Coronary artery (tissue), 2 donors: Measurements from ENCODE around the gene GRM5.

ENCODE experiments used
- DNase-seq: peaks from one replicate; pipeline ENCODE4 v3.0.0-alpha.2; 2017; ENCODE audit warnings: low spot score
- H3K27ac ChIP-seq, 2 donors: fragments of 200-600 bp; sonication (generic); one replicate each; pipeline ENCODE4 v1.5.1; 2016 to 2019
- H3K4me3 ChIP-seq: fragments of 200-600 bp; sonication (generic); 2 replicates; pipeline ENCODE4 v1.5.1; 2016; ENCODE audit warnings: mild to moderate bottlenecking, moderate library complexity
- CTCF ChIP-seq: fragments of 200-600 bp; sonication (generic); IDR thresholded peaks from one replicate; pipeline ENCODE4 v1.5.1; 2019; ENCODE audit warnings: antibody characterized with exemption

GRM5 gene

GRCh38 chr11:88597387-88597786 lies 468.4 kb downstream of the GRM5 start:
- Histone ChIP-seq H3K27ac (no peak overlapping the region), H3K4me3 (no peak overlapping the region)
- TF ChIP-seq CTCF = no peak
- no peak for DNase-seq

- DNase-seq = no peak
- Histone ChIP-seq H3K4me3 (no peak overlapping the region), H3K27ac (no peak overlapping the region)
- no peak for TF ChIP-seq CTCF
Observed at GRCh38 chr11:88596786-88597185, 469.0 kb downstream of the GRM5 start.

- no peak overlapping the region for H3K27ac ChIP-seq
- TF ChIP-seq CTCF = no peak
- DNase-seq = no peak
- no peak overlapping the region for H3K4me3 ChIP-seq
Observed at GRCh38 chr11:88594274-88594950, 471.4 kb downstream of the GRM5 start.

- no peak for TF ChIP-seq CTCF
- Histone ChIP-seq H3K4me3 (no peak overlapping the region), H3K27ac (no peak overlapping the region)
- DNase-seq = no peak
Observed at GRCh38 chr11:88590361-88590760, 475.4 kb downstream of the GRM5 start.

- DNase-seq = no peak
- Histone ChIP-seq H3K4me3 (no peak overlapping the region), H3K27ac (no peak overlapping the region)
- TF ChIP-seq CTCF = no peak
Observed at GRCh38 chr11:88583251-88583650, 482.5 kb downstream of the GRM5 start.

- TF ChIP-seq CTCF = no peak
- H3K27ac ChIP-seq = no peak overlapping the region
- DNase-seq = no peak
- H3K4me3 ChIP-seq = no peak overlapping the region
Observed at GRCh38 chr11:88579466-88579865, 486.3 kb downstream of the GRM5 start.

GRCh38 chr11:88576741-88577140 lies 489.0 kb downstream of the GRM5 start:
- Histone ChIP-seq H3K27ac (no peak overlapping the region), H3K4me3 (no peak overlapping the region)
- TF ChIP-seq CTCF = no peak
- no peak for DNase-seq
